Heart left ventricle (tissue), 13 donors: Measurements from ENCODE around the gene CPNE4.

Source experiments
- POLR2A ChIP-seq, 2 donors: fragments of 450-650 bp; IDR thresholded peaks; one replicate each; pipeline ENCODE4 v1.6.1; 2017; ENCODE audit warnings: antibody characterized with exemption in 2 of 2, mild to moderate bottlenecking in 2 of 2, moderate library complexity in 2 of 2
- TF ChIP-seq, protein P1 (sequence below), 12 donors: fragments of 200-600 bp; sonication (generic) in 4 of 12; IDR thresholded peaks; one replicate each; pipeline versions ENCODE4 v1.5.0 to v1.8.0; 2018 to 2022; ENCODE audit warnings: antibody characterized with exemption in 12 of 12, mild to moderate bottlenecking in 5 of 12
- donor health status: ischemic (EF 13 %, LVEDD 7.1; RV severe dilation, severe dysfunction).
- donor health status: DM: no; HTN: yes; CAD: no.
- donor health status: DM: no; HTN: no; CAD: no.
- donor health status: ischemic (EF 25% LVEDD 6.9; RV normal size, moderate dysfunction).
- donor health status: ischemic (EF 25% LVEDD 5.7; RV mildly dilated, moderate dysfunction).
- donor health status: ischemic (EF 35%, LVEDD 5.7; RV mildly dilated, moderate dysfunction).
- donor health status: nonischemic (EF 11% LVEDD 7.7; RV severe dilation, severe dysfunction).
- donor health status: DM: yes; HTN: yes; CAD: no.
- donor health status: PGD.
- donor health status: ischemic (EF 29% LVEDD 5.4; RV normal size, mild dysfunction).
- donor health status: nonischemic (EF 23%, LVEDD 6.1; RV moderate dilation, normal function).

DNA sequence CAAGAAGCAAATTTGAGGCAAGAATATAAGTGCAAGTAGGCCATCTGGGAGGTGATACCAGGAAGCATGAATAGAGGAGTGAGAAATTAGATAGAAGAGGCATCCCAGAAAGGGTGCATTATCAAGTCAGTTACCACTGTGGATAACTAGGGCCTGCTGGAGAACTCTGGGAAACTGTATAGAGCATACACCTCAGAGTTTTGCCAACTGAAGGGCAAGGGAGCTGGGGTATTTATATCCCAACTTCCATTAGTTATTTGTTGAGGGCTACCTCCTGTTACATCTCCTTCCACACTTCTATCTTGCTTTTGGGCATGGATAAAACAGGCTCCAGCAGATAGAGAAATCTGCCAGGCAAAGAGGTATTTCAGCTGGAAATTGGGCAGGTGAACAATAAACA is 448.5 kb downstream of the CPNE4 start:
- TF ChIP-seq, protein P1, sequence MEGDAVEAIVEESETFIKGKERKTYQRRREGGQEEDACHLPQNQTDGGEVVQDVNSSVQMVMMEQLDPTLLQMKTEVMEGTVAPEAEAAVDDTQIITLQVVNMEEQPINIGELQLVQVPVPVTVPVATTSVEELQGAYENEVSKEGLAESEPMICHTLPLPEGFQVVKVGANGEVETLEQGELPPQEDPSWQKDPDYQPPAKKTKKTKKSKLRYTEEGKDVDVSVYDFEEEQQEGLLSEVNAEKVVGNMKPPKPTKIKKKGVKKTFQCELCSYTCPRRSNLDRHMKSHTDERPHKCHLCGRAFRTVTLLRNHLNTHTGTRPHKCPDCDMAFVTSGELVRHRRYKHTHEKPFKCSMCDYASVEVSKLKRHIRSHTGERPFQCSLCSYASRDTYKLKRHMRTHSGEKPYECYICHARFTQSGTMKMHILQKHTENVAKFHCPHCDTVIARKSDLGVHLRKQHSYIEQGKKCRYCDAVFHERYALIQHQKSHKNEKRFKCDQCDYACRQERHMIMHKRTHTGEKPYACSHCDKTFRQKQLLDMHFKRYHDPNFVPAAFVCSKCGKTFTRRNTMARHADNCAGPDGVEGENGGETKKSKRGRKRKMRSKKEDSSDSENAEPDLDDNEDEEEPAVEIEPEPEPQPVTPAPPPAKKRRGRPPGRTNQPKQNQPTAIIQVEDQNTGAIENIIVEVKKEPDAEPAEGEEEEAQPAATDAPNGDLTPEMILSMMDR (IDR thresholded peaks at IDR 0.05), result no peak
- no peak for TF ChIP-seq POLR2A (IDR thresholded peaks at IDR 0.05)
